GM19025 (cell line): ENCODE measurements around the gene PIF1.
"Not testable (repeated sequence)": the region's sequence is repeated elsewhere in the genome, so short reads cannot be mapped to it uniquely, and the experiment has no call there.

Source experiments
- ATAC-seq: cut with Tn5 transposase; IDR thresholded peaks from one replicate; pipeline ENCODE4 v1.9.1; 2021; ENCODE audit warnings: mild to moderate bottlenecking, low read depth, moderate library complexity; ENCODE audit not compliant: unreplicated experiment

The PIF1 gene

GRCh38 chr15:64813075-64813474, 12.4 kb downstream of the PIF1 start:
- ATAC-seq, result peak; percentile 50

GRCh38 chr15:64810497-64811326, 14.7 kb downstream of the PIF1 start:
- ATAC-seq, result no peak

- no peak for ATAC-seq
Measured at GRCh38 chr15:64809649-64810496, 15.6 kb downstream of the PIF1 start.

GRCh38 chr15:64808785-64809453, 16.5 kb downstream of the PIF1 start:
- ATAC-seq, result no peak

GRCh38 chr15:64807751-64808222, 17.7 kb downstream of the PIF1 start:
- ATAC-seq, result no peak

GRCh38 chr15:64807051-64807749, 18.2 kb downstream of the PIF1 start:
- ATAC-seq, result no peak

GRCh38 chr15:64806509-64806908, 18.9 kb downstream of the PIF1 start:
- no peak for ATAC-seq

GRCh38 chr15:64804619-64805018, 20.8 kb downstream of the PIF1 start:
- ATAC-seq, result no peak

- ATAC-seq, result no peak
Measured at GRCh38 chr15:64803526-64803925, 21.9 kb downstream of the PIF1 start.

GRCh38 chr15:64800476-64800875, 25.0 kb downstream of the PIF1 start:
- ATAC-seq, result no peak

GRCh38 chr15:64798905-64799304, 26.5 kb downstream of the PIF1 start:
- ATAC-seq, result not testable (repeated sequence)

GRCh38 chr15:64795921-64796320, 29.5 kb downstream of the PIF1 start:
- not testable (repeated sequence) for ATAC-seq

- not testable (repeated sequence) for ATAC-seq
Measured at GRCh38 chr15:64795299-64795698, 30.1 kb downstream of the PIF1 start.

- ATAC-seq, result no peak
Measured at GRCh38 chr15:64792282-64792681, 33.2 kb downstream of the PIF1 start.

- no peak for ATAC-seq
Measured at GRCh38 chr15:64791401-64791800, 34.0 kb downstream of the PIF1 start.

GRCh38 chr15:64783796-64784195, 41.7 kb downstream of the PIF1 start:
- ATAC-seq, result no peak

GRCh38 chr15:64782751-64783150, 42.7 kb downstream of the PIF1 start:
- ATAC-seq, result no peak

GRCh38 chr15:64781299-64781698, 44.1 kb downstream of the PIF1 start:
- no peak for ATAC-seq

GRCh38 chr15:64780600-64781156, 44.8 kb downstream of the PIF1 start:
- no peak for ATAC-seq

- no peak for ATAC-seq
Measured at GRCh38 chr15:64779630-64780029, 45.8 kb downstream of the PIF1 start.
